ENCODE measurements around the gene CEP55.

CEP55 gene

DNA sequence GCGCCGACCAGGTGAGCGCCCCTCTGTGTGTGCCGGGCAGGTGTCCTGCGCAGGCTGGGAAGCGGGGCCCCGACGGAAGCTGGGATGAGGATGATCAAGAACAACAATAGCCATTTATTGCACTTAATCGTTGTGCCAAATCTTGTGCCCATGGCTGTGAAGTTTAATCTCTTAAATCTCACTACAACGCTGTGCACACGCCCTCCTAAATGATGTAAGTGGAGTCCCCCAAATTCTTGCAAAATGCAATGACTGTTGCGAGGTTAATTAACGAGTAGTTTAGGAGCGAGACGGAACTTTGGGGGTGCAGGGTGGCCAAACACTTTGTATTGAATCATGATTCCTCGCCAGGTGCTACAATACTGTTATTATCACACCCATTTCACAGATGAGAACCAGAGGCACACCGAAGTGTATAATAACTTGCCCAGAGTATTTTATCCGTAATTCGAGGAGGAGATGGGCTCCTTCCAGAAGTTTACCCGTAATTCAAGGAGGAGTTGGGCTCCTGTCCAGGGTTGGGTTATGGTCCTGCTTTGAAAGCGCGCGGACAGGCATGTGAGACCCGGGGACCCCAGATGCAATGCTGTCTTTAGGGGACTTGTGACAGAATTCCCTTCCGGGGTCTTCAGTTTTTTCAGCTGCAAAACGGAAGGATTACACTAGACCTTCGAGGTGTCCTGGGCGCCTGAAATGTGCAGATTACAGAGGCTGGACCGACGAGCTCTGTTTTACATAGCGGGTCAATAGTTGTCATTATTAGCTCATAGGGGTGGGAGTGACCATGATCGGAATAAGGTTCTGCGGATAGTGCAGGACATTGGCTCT, 71.1 kb downstream of the CEP55 start:
- no peak for DNase-seq

DNA sequence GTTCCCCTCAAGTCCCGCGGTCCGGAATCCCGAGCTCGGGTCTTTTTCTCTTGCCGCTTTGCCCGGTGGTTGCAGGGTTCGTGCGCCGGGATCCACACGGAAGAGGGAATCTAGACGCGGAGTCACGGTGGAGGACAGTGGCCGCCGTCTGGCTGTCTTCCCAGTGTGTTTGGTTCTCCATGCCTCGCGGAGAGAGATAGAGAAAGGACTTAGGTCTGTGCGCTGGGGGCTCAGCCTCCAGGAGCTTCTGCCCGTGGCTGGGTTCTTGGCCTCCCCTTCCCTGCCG, 71.6 kb downstream of the CEP55 start:
- no peak for DNase-seq

DNA sequence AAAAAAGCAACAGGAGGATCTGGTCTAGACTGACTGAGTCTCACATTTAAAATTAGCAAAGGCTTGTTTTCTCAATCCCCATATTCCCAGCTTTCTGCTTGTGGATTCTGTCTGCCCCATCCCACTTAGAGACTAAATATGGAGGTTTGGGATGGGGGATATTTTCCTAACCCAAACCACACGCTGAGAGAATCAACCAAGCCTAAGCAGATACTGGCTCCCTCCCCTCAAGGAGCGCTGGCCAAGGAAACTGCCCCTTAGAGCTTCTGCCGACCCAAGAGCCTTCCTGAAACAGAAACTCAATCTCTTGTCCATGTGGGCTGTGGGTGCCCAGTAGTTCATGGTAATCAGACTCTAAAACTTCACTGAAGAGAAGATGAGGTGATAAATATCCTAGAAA, 74.0 kb downstream of the CEP55 start:
- DNase-seq, result no peak

DNA sequence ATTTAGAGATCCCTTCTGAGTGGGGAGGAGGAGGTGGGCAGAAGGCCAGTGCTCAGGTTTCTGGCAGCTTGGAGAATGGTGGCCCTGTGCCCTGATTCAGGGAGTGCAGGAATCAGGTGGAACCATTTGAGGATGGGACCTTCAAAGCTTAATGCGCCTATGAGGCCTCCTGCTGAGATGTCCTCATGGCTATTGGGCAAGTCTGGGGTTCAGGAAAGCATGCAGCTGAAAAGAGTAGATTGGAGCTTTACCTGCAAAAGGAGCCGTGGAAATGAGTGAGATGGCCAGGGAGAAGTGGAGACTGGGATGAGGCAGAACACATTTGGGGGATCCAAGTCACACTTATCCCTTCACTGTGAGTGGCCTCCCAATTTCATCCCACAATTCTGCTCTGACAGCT, 76.2 kb downstream of the CEP55 start:
- DNase-seq, result no peak

GRCh38 chr10:93573051-93573909, 76.9 kb downstream of the CEP55 start:
- DNase-seq, result no peak

DNA sequence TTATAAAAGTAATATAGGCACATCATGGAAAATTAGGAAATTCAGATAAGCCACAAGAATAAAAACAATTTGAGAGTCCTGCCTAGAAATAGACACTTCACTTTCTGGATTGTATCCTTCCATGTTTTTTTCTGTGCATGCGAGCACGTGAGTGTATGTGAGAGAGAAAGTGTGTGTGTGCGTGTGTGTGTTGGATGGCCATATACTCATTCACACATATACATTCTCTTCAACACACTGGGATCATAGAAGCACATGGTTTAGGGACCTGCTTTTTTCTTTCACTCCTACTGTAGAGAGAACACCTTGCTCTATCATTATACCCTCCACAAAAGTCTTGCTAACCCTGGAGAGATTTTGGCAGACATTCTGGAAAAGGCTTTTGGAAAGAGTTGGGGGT, 77.5 kb downstream of the CEP55 start:
- no peak for DNase-seq

GRCh38 chr10:93576888-93577287, 80.5 kb downstream of the CEP55 start:
- DNase-seq, result no peak

DNA sequence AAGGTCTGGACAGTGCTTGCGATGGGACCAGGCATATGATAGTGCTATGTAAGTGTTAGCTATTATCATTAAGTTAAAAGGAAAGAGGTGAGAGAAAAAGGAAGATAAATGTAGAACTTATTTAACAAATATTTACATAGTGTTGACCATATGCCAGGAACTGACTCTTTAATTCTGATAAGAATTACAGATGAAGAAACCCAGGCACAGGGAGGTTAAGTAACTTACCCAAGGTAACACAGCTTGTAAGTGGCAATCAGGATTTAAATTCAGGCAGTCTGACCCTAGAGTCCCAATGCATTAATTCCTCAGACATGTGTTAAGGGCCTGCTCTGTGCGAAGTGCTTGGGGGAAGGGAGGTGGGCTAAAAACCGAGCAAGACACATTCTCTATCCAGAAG, 81.2 kb downstream of the CEP55 start:
- no peak for DNase-seq
